GM12892 (cell line): ENCODE measurements around the gene CRMP1.

Experiments used
- POLR2A ChIP-seq: IDR thresholded peaks from 2 replicates; pipeline ENCODE4 v1.6.1; 2011; ENCODE audit warnings: low read depth, low read length, control low read depth
- POLR2AphosphoS5 ChIP-seq: IDR thresholded peaks from 2 replicates; pipeline ENCODE4 v1.6.1; 2011; ENCODE audit warnings: low read depth, low read length, control low read depth

- TF ChIP-seq POLR2A (no peak), POLR2AphosphoS5 (no peak)
Measured at GRCh38 chr4:5793514-5793913, 99.4 kb downstream of the CRMP1 start.
